H9 (cell line): ENCODE data around the gene ARPC2. TPM values are rescaled to one million over a fixed set of nuclear protein-coding genes. Genes with fewer than 3 reads are reported as not detected.
A peak's percentile ranks its signal among the peaks of the same experiment; 100 is the strongest.

Experiments used
- DNase-seq: peaks from one replicate; pipeline ENCODE4 v3.0.0-alpha.2; 2017
- H2AFZ ChIP-seq: one replicate; pipeline ENCODE4 v1.6.1; 2013; ENCODE audit warnings: mild to moderate bottlenecking, low read length, control low read depth, moderate library complexity
- H2AK5ac ChIP-seq: 2 replicates; pipeline ENCODE4 v1.6.1; 2013; ENCODE audit warnings: low read length, control low read depth, mixed read lengths; ENCODE audit not compliant: insufficient read length
- H2BK120ac ChIP-seq: one replicate; pipeline ENCODE4 v1.6.1; 2013; ENCODE audit warnings: low read depth, mild to moderate bottlenecking, low read length, control low read depth, inconsistent platforms; ENCODE audit not compliant: poor library complexity, severe bottlenecking
- H2BK12ac ChIP-seq: 2 replicates; pipeline ENCODE4 v1.6.1; 2013; ENCODE audit warnings: low read length, control low read depth, mixed read lengths, low read depth; ENCODE audit not compliant: insufficient read length
- H2BK15ac ChIP-seq: 2 replicates; pipeline ENCODE4 v1.6.1; 2013; ENCODE audit warnings: low read depth, low read length, control low read depth
- H2BK20ac ChIP-seq: one replicate; pipeline ENCODE4 v1.6.1; 2013; ENCODE audit warnings: low read depth, mild to moderate bottlenecking, low read length, control low read depth, inconsistent platforms; ENCODE audit not compliant: poor library complexity, severe bottlenecking
- H2BK5ac ChIP-seq: 2 replicates; pipeline ENCODE4 v1.6.1; 2013; ENCODE audit warnings: low read length, control low read depth, mixed read lengths; ENCODE audit not compliant: insufficient read length
- H3K14ac ChIP-seq: 2 replicates; pipeline ENCODE4 v1.6.1; 2013; ENCODE audit warnings: low read length, control low read depth; ENCODE audit not compliant: insufficient read depth
- H3K18ac ChIP-seq: 2 replicates; pipeline ENCODE4 v1.6.1; 2013; ENCODE audit warnings: low read depth, mild to moderate bottlenecking, mixed read lengths, low read length, control low read depth; ENCODE audit not compliant: insufficient read length
- H3K23ac ChIP-seq: 2 replicates; pipeline ENCODE4 v1.6.1; 2013; ENCODE audit warnings: low read length, control low read depth, mixed read lengths, low read depth; ENCODE audit not compliant: insufficient read length
- H3K23me2 ChIP-seq: 2 replicates; pipeline ENCODE4 v1.6.1; 2013; ENCODE audit warnings: low read depth, mild to moderate bottlenecking, mixed read lengths, low read length, control low read depth; ENCODE audit not compliant: insufficient read length, poor library complexity, severe bottlenecking
- H3K27ac ChIP-seq: 2 replicates; pipeline ENCODE4 v1.5.1; 2013; ENCODE audit warnings: low read length, control low read depth, mixed read lengths, low read depth; ENCODE audit not compliant: insufficient read length
- H3K27me3 ChIP-seq: 2 replicates; pipeline ENCODE4 v1.6.1; 2013; ENCODE audit warnings: low read length, control low read depth, inconsistent platforms; ENCODE audit not compliant: insufficient read depth
- H3K4ac ChIP-seq: 2 replicates; pipeline ENCODE4 v1.6.1; 2013; ENCODE audit warnings: low read depth, mild to moderate bottlenecking, control low read depth, inconsistent platforms, low read length, moderate library complexity
- H3K4me1 ChIP-seq: 2 replicates; pipeline ENCODE4 v1.6.1; 2013; ENCODE audit warnings: low read length, control low read depth, inconsistent platforms; ENCODE audit not compliant: insufficient read depth
- H3K4me2 ChIP-seq: 2 replicates; pipeline ENCODE4 v1.6.1; 2013; ENCODE audit warnings: low read length, control low read depth, mixed read lengths; ENCODE audit not compliant: insufficient read length, insufficient read depth
- H3K56ac ChIP-seq: 2 replicates; pipeline ENCODE4 v1.6.1; 2013; ENCODE audit warnings: low read depth, mild to moderate bottlenecking, mixed read lengths, low read length, control low read depth; ENCODE audit not compliant: insufficient read length
- H3K79me1 ChIP-seq: 2 replicates; pipeline ENCODE4 v1.6.1; 2013; ENCODE audit warnings: low read depth, mild to moderate bottlenecking, moderate library complexity, low read length, control low read depth, inconsistent platforms; ENCODE audit not compliant: insufficient read depth, poor library complexity, severe bottlenecking
- H3K79me2 ChIP-seq: 2 replicates; pipeline ENCODE4 v1.6.1; 2013; ENCODE audit warnings: low read length, control low read depth, inconsistent platforms; ENCODE audit not compliant: insufficient read depth
- H3K9ac ChIP-seq: 2 replicates; pipeline ENCODE4 v1.6.1; 2013; ENCODE audit warnings: low read length, control low read depth, mixed read lengths; ENCODE audit not compliant: insufficient read length; ENCODE audit errors: extremely low read depth
- H3K9me3 ChIP-seq: one replicate; pipeline ENCODE4 v1.6.1; 2013; ENCODE audit warnings: low read depth, low read length, inconsistent platforms; ENCODE audit not compliant: control insufficient read depth
- H3T11ph ChIP-seq: one replicate; pipeline ENCODE4 v1.6.1; 2013; ENCODE audit warnings: mild to moderate bottlenecking, low read length, control low read depth, inconsistent platforms
- H4K20me1 ChIP-seq: one replicate; pipeline ENCODE4 v1.6.1; 2013; ENCODE audit not compliant: control insufficient read depth, insufficient read length, insufficient read depth
- H4K5ac ChIP-seq: 2 replicates; pipeline ENCODE4 v1.6.1; 2013; ENCODE audit warnings: low read depth, mild to moderate bottlenecking, mixed read lengths, low read length, control low read depth; ENCODE audit not compliant: insufficient read length
- H4K8ac ChIP-seq: replicated peaks from 2 replicates; pipeline ENCODE4 v1.6.1; 2013; ENCODE audit warnings: low read length, control low read depth, mixed read lengths, low read depth; ENCODE audit not compliant: insufficient read length
- H4K91ac ChIP-seq: 2 replicates; pipeline ENCODE4 v1.6.1; 2013; ENCODE audit warnings: low read depth, mild to moderate bottlenecking, moderate library complexity, mixed read lengths, low read length, control low read depth; ENCODE audit not compliant: insufficient read length
- H3K27ac Mint-ChIP-seq, 3 experiments: 2 replicates in 2 of 3; 3 replicates in 1 of 3; pipeline ENCODE4 v1.8.0; 2020 to 2021; ENCODE audit warnings: mixed read lengths in 3 of 3, mild to moderate bottlenecking in 1 of 3, moderate library complexity in 1 of 3
- H3K27me3 Mint-ChIP-seq: 2 replicates; pipeline ENCODE4 v1.8.0; 2021; ENCODE audit warnings: low read depth, mild to moderate bottlenecking, moderate library complexity, mixed read lengths
- H3K36me3 Mint-ChIP-seq, 3 experiments: 2 replicates in 2 of 3; 3 replicates in 1 of 3; pipeline ENCODE4 v1.8.0; 2020 to 2021; ENCODE audit warnings: low read depth in 3 of 3, mixed read lengths in 3 of 3; ENCODE audit not compliant: insufficient read depth in 1 of 3
- H3K4me1 Mint-ChIP-seq, 2 experiments: 2 replicates each; pipeline ENCODE4 v1.8.0; 2020; ENCODE audit warnings: mixed read lengths in 2 of 2
- H3K4me3 Mint-ChIP-seq, 2 experiments: 2 replicates in 1 of 2; 3 replicates in 1 of 2; pipeline ENCODE4 v1.8.0; 2020 to 2021; ENCODE audit warnings: mild to moderate bottlenecking in 2 of 2, mixed read lengths in 2 of 2, moderate library complexity in 1 of 2
- H3K9me3 Mint-ChIP-seq, 2 experiments: 2 replicates in 1 of 2; 3 replicates in 1 of 2; pipeline ENCODE4 v1.8.0; 2020; ENCODE audit warnings: mild to moderate bottlenecking in 2 of 2, mixed read lengths in 2 of 2, moderate library complexity in 1 of 2
- WGBS: extraction: QIAGEN DNeasy Blood & Tissue Kit; methylation state at CpG from one replicate; pipeline ENCODE4 v1.1.7; 2013; ENCODE audit warnings: missing lambda C conversion rate, low lambda C conversion rate, mixed read lengths; ENCODE audit not compliant: insufficient read length; ENCODE audit errors: extremely low coverage; 5-methylcytosine and 5-hydroxymethylcytosine counted together
- long read RNA-seq: library from polyadenylated mRNA; unstranded; transcript quantifications from one replicate; pipeline ENCODE4 v2.0.0, GENCODE V29; 2020
- total RNA-seq: library from RNA; stranded (reverse); gene quantifications from 2 replicates; pipeline ENCODE4 v1.2.1, GENCODE V29; 2021
- TF ChIP-seq, protein P1 (sequence below): fragments of 200-600 bp; sonication (generic); conservative IDR thresholded peaks from 3 replicates; pipeline ENCODE4 v1.8.0; 2021; ENCODE audit warnings: antibody characterized with exemption, mild to moderate bottlenecking

ARPC2 gene
- total RNA-seq = 197 and 204 TPM in 2 replicates
- long read RNA-seq, transcript ARPC2-201 (10 exons, 1,605 nt) = minor isoform, 26 of 964 reads
- long read RNA-seq, transcript ARPC2-217 (5 exons, 1,039 nt) = minor isoform, 5 of 964 reads
- long read RNA-seq, transcript ARPC2-202 (11 exons, 1,505 nt) = major isoform, 798 of 964 reads
- long read RNA-seq, partial matches to known transcripts = 95 of 964 reads
- long read RNA-seq, other reads (novel, unspliced or antisense) = 39 of 964 reads

DNA sequence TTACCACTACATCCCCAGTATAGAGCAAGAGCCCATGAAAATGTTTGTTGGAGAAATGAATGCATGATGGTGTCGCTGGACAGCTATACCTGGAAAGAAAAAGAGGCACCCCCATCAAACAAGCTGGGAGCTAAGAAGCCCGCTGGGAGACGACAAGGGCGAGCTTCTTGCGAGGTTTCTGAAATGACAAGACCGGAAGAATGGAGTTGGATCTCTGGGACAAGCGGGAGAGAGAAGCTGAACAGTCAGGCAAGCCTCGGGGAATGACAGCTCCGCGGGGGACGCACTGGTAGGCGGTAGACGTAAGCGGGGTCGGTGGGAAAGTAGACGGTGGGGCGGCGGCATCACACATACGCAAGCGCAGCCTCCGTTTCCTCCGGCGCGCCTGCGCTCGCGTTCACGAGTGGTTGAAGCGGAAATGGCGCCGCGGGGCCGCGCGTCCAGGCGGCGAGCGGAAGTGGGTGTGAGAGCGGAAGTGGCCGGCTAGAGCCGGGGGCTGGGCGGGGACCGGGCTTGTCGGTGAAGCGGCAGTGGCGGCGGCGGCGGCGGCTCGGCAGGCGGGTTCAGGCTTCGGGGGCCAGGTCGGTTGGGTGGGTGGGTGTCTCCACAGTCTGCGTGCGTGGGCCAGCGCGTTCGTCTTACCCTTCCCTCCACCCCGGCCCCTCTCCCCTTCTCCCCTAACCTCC is at the start of gene ARPC2:
Gene ARPC2, plus strand, starts transcription at position 516 of the 686 bp plus-strand sequence. CDS start 282 bp downstream, outside the sequence.
- Histone ChIP-seq H2BK5ac (no peak within 1 kb of the TSS), H3K27ac (no peak within 1 kb of the TSS), H3K23ac (no peak within 1 kb of the TSS), H3K27me3 (no peaks in the 10 kb centered on the region), H4K20me1 (no peaks in the 10 kb centered on the region), H3K9ac (peak within 1 kb of the TSS; percentile 81), H3K79me2 (peaks cover 33% of the 10 kb centered on the region; the same call in 1 of the 2 replicates), H3K14ac (peak within 1 kb of the TSS; percentile 18), H3T11ph (no peak within 1 kb of the TSS), H3K18ac (peak within 1 kb of the TSS; percentile 60), H2AFZ (no peak within 1 kb of the TSS), H3K23me2 (peaks cover 11% of the 10 kb centered on the region), H2BK12ac (no peak within 1 kb of the TSS), H4K5ac (no peak within 1 kb of the TSS), H3K9me3 (no peaks in the 10 kb centered on the region), H3K4me2 (peak within 1 kb of the TSS; percentile 87), H4K8ac (no peak within 1 kb of the TSS), H2BK20ac (no peak within 1 kb of the TSS), H4K91ac (no peak within 1 kb of the TSS), H3K79me1 (peaks cover 8% of the 10 kb centered on the region), H3K4ac (no peak within 1 kb of the TSS), H3K56ac (no peak within 1 kb of the TSS), H2AK5ac (no peak within 1 kb of the TSS), H2BK120ac (no peak within 1 kb of the TSS), H2BK15ac (no peak within 1 kb of the TSS), H3K4me1 (0 out of 2 replicates have a peak, but pooled peaks cover 3% of the 10 kb centered on the region)
- H3K27me3 Mint-ChIP-seq = peaks cover 1% of the 10 kb centered on the region; the same call in 1 of the 2 replicates
- peak; percentile 87 for DNase-seq
- H3K9me3 Mint-ChIP-seq = no peaks in the 10 kb centered on the region
- H3K27ac Mint-ChIP-seq = peak within 1 kb of the TSS; percentile 73 to 93 (median 82)
- H3K4me3 Mint-ChIP-seq = peak within 1 kb of the TSS; percentile 85 to 91
- peaks cover 32 to 33% of the 10 kb centered on the region in 2 experiments for H3K4me1 Mint-ChIP-seq
- H3K36me3 Mint-ChIP-seq = peaks cover 0 to 15% (median 15%) of the 10 kb centered on the region in 3 experiments; a peak in 5 of 7 replicates
- TF ChIP-seq, protein P1, sequence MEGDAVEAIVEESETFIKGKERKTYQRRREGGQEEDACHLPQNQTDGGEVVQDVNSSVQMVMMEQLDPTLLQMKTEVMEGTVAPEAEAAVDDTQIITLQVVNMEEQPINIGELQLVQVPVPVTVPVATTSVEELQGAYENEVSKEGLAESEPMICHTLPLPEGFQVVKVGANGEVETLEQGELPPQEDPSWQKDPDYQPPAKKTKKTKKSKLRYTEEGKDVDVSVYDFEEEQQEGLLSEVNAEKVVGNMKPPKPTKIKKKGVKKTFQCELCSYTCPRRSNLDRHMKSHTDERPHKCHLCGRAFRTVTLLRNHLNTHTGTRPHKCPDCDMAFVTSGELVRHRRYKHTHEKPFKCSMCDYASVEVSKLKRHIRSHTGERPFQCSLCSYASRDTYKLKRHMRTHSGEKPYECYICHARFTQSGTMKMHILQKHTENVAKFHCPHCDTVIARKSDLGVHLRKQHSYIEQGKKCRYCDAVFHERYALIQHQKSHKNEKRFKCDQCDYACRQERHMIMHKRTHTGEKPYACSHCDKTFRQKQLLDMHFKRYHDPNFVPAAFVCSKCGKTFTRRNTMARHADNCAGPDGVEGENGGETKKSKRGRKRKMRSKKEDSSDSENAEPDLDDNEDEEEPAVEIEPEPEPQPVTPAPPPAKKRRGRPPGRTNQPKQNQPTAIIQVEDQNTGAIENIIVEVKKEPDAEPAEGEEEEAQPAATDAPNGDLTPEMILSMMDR = no peak
- WGBS = no CpG with 5 or more reads among the region's 60 CpGs
